HS-27A (cell line): ENCODE data around the gene GID4.

ENCODE experiments used
- DNase-seq: peaks from one replicate; pipeline ENCODE4 v3.0.0-alpha.2; 2012; ENCODE audit warnings: low read depth, missing footprints

GID4 gene

GRCh38 chr17:18044609-18045008 is 5.4 kb downstream of the GID4 start:
- DNase-seq: no peak

- DNase-seq: no peak
Observed at GRCh38 chr17:18045691-18046350, 6.6 kb downstream of the GID4 start.

- no peak for DNase-seq
Observed at GRCh38 chr17:18055597-18055996, 16.4 kb downstream of the GID4 start.

GRCh38 chr17:18056214-18056613 is 17.0 kb downstream of the GID4 start:
- no peak for DNase-seq

- no peak for DNase-seq
Observed at GRCh38 chr17:18059283-18059682, 20.1 kb downstream of the GID4 start.

GRCh38 chr17:18064053-18064452 is 24.8 kb downstream of the GID4 start:
- DNase-seq: no peak

- DNase-seq: no peak
Observed at GRCh38 chr17:18065546-18065945, 26.3 kb downstream of the GID4 start.

- DNase-seq: no peak
Observed at GRCh38 chr17:18066866-18067265, 27.7 kb downstream of the GID4 start.

GRCh38 chr17:18069101-18069500 is 29.9 kb downstream of the GID4 start:
- DNase-seq: no peak

- no peak for DNase-seq
Observed at GRCh38 chr17:18070861-18071340, 31.7 kb downstream of the GID4 start.

- DNase-seq: no peak
Observed at GRCh38 chr17:18071751-18072150, 32.5 kb downstream of the GID4 start.

GRCh38 chr17:18074566-18075272 is 35.5 kb downstream of the GID4 start:
- DNase-seq: no peak

GRCh38 chr17:18076936-18077335 is 37.7 kb downstream of the GID4 start:
- no peak for DNase-seq

- no peak for DNase-seq
Observed at GRCh38 chr17:18079543-18079942, 40.3 kb downstream of the GID4 start.

- DNase-seq: no peak
Observed at GRCh38 chr17:18084256-18084655, 45.0 kb downstream of the GID4 start.

GRCh38 chr17:18087610-18088491 is 48.6 kb downstream of the GID4 start, which contains the start of gene DRG2:
Gene DRG2 (plus strand): TSS chr17:18087948. CDS start chr17:18088024, 76 bp downstream.
- DNase-seq: peak; percentile 90

- DNase-seq: no peak
Observed at GRCh38 chr17:18089613-18090012, 50.4 kb downstream of the GID4 start.

- peak; percentile 40 for DNase-seq
Observed at GRCh38 chr17:18093616-18094408, 54.6 kb downstream of the GID4 start.

- no peak for DNase-seq
Observed at GRCh38 chr17:18094409-18094807, 55.2 kb downstream of the GID4 start.

- no peak for DNase-seq
Observed at GRCh38 chr17:18099516-18099915, 60.3 kb downstream of the GID4 start.

GRCh38 chr17:18100616-18101015 is 61.4 kb downstream of the GID4 start:
- DNase-seq: no peak

GRCh38 chr17:18101828-18102227 is 62.6 kb downstream of the GID4 start:
- no peak for DNase-seq
